Skeletal muscle tissue (tissue), 4 donors: ENCODE results near the gene PLCD4. TPM values are rescaled to one million over a fixed set of nuclear protein-coding genes. Genes with fewer than 3 reads are reported as not detected.

ENCODE experiments used
- H3K27ac ChIP-seq: one replicate; pipeline ENCODE4 v1.7.0; 2013; ENCODE audit warnings: mild to moderate bottlenecking, low read depth, low read length, inconsistent platforms
- H3K27me3 ChIP-seq, 3 donors: one replicate each; pipeline ENCODE4 v1.7.0; 2013; ENCODE audit warnings: low read length in 3 of 3; ENCODE audit not compliant: control insufficient read depth in 3 of 3, insufficient read depth in 3 of 3
- H3K36me3 ChIP-seq, 3 donors: one replicate each; pipeline ENCODE4 v1.7.0; 2013; ENCODE audit warnings: low read length in 3 of 3; ENCODE audit not compliant: control insufficient read depth in 3 of 3, insufficient read depth in 3 of 3
- H3K4me1 ChIP-seq, 3 donors: one replicate each; pipeline ENCODE4 v1.7.0; 2013; ENCODE audit warnings: low read length in 3 of 3, mild to moderate bottlenecking in 3 of 3; ENCODE audit not compliant: control insufficient read depth in 3 of 3, insufficient read depth in 3 of 3
- H3K4me3 ChIP-seq, 3 donors: one replicate each; pipeline ENCODE4 v1.7.0; 2013; ENCODE audit warnings: low read length in 3 of 3
- H3K9ac ChIP-seq, 3 donors: one replicate each; pipeline ENCODE4 v1.7.0; 2013; ENCODE audit warnings: low read length in 3 of 3, mild to moderate bottlenecking in 3 of 3, moderate library complexity in 2 of 3, low read depth in 1 of 3
- H3K9me3 ChIP-seq, 3 donors: one replicate each; pipeline ENCODE4 v1.7.0; 2013; ENCODE audit warnings: low read length in 3 of 3; ENCODE audit not compliant: control insufficient read depth in 3 of 3
- total RNA-seq: library from RNA; depleted of rRNA; stranded (reverse); fragments of >200 nt; gene quantifications from one replicate; pipeline ENCODE4 v1.2.3, GENCODE V29; 2014
- donor health status: Osteomylitis.

The PLCD4 gene
- total RNA-seq, 1 donor from 2014 or later: 27.7 TPM

GRCh38 chr2:218570850-218571249 is 36.8 kb upstream of the PLCD4 start:
- Histone ChIP-seq H3K4me1 (peaks cover 27 to 42% (median 36%) of the 10 kb centered on the region in 3 donors), H3K4me3 (peak overlapping the region in 2 of 3 donors; percentile 55 to 91), H3K27ac (peak overlapping the region; percentile 98), H3K36me3 (peaks cover 0 to 9% (median 3%) of the 10 kb centered on the region in 3 donors), H3K9ac (peak overlapping the region; percentile 88 to 97 (median 94)), H3K9me3 (no peaks in the 10 kb centered on the region), H3K27me3 (no peaks in the 10 kb centered on the region)

- Histone ChIP-seq H3K4me3 (no peak overlapping the region), H3K9me3 (no peaks in the 10 kb centered on the region), H3K4me1 (peaks cover 15 to 31% (median 24%) of the 10 kb centered on the region in 3 donors), H3K9ac (peak overlapping the region in 1 of 3 donors; percentile 36), H3K27ac (peak overlapping the region; percentile 97), H3K36me3 (peaks cover 4 to 16% (median 10%) of the 10 kb centered on the region in 3 donors), H3K27me3 (no peaks in the 10 kb centered on the region)
These were observed 30.8 kb upstream of the PLCD4 start for GRCh38 chr2:218576854-218577253.

- peak overlapping the region; percentile 37 to 68 (median 46) for H3K9ac ChIP-seq
- peaks cover 4 to 17% (median 13%) of the 10 kb centered on the region in 3 donors for H3K36me3 ChIP-seq
- H3K27me3 ChIP-seq: no peaks in the 10 kb centered on the region
- H3K4me1 ChIP-seq: peaks cover 15 to 31% (median 24%) of the 10 kb centered on the region in 3 donors
- peak overlapping the region; percentile 97 for H3K27ac ChIP-seq
- H3K9me3 ChIP-seq: no peaks in the 10 kb centered on the region
- H3K4me3 ChIP-seq: peak overlapping the region in 2 of 3 donors; percentile 29 to 52
These were observed 30.0 kb upstream of the PLCD4 start for GRCh38 chr2:218577482-218578220.

- no peaks in the 10 kb centered on the region for H3K27me3 ChIP-seq
- H3K36me3 ChIP-seq: peaks cover 6 to 23% (median 19%) of the 10 kb centered on the region in 3 donors
- H3K4me3 ChIP-seq: no peak overlapping the region
- H3K4me1 ChIP-seq: peaks cover 15 to 31% (median 22%) of the 10 kb centered on the region in 3 donors
- peak overlapping the region; percentile 97 for H3K27ac ChIP-seq
- H3K9me3 ChIP-seq: no peaks in the 10 kb centered on the region
- H3K9ac ChIP-seq: peak overlapping the region; percentile 37 to 68 (median 46)
These were observed 29.3 kb upstream of the PLCD4 start for GRCh38 chr2:218578272-218578877.

GRCh38 chr2:218582076-218582475 is 25.6 kb upstream of the PLCD4 start:
- Histone ChIP-seq H3K9me3 (no peaks in the 10 kb centered on the region), H3K4me1 (peaks cover 8 to 17% (median 16%) of the 10 kb centered on the region in 3 donors), H3K27ac (no peak overlapping the region), H3K36me3 (peaks cover 16 to 38% (median 31%) of the 10 kb centered on the region in 3 donors), H3K4me3 (no peak overlapping the region), H3K9ac (no peak overlapping the region), H3K27me3 (no peaks in the 10 kb centered on the region)

- H3K36me3 ChIP-seq: peaks cover 18 to 47% (median 34%) of the 10 kb centered on the region in 3 donors
- no peaks in the 10 kb centered on the region for H3K9me3 ChIP-seq
- no peak overlapping the region for H3K4me3 ChIP-seq
- H3K9ac ChIP-seq: no peak overlapping the region
- H3K4me1 ChIP-seq: no peaks in the 10 kb centered on the region
- H3K27ac ChIP-seq: no peak overlapping the region
- H3K27me3 ChIP-seq: no peaks in the 10 kb centered on the region
These were observed 23.5 kb upstream of the PLCD4 start for GRCh38 chr2:218583983-218584850.

- Histone ChIP-seq H3K9me3 (no peaks in the 10 kb centered on the region), H3K27ac (no peak overlapping the region), H3K36me3 (peaks cover 28 to 58% (median 48%) of the 10 kb centered on the region in 3 donors), H3K27me3 (no peaks in the 10 kb centered on the region), H3K9ac (no peak overlapping the region), H3K4me1 (no peaks in the 10 kb centered on the region), H3K4me3 (no peak overlapping the region)
These were observed 22.2 kb upstream of the PLCD4 start for GRCh38 chr2:218585541-218585940.

- Histone ChIP-seq H3K27me3 (no peaks in the 10 kb centered on the region), H3K9ac (peak overlapping the region in 2 of 3 donors; percentile 43 to 46), H3K9me3 (no peaks in the 10 kb centered on the region), H3K27ac (peak overlapping the region; percentile 92), H3K4me3 (peak overlapping the region in 2 of 3 donors; percentile 9 to 27), H3K36me3 (peaks cover 0 to 3% (median 0%) of the 10 kb centered on the region in 3 donors), H3K4me1 (peaks cover 16 to 38% (median 27%) of the 10 kb centered on the region in 3 donors)
These were observed 2.3 kb upstream of the PLCD4 start for GRCh38 chr2:218605432-218605831.

- Histone ChIP-seq H3K4me3 (no peak overlapping the region), H3K4me1 (peaks cover 11 to 24% (median 12%) of the 10 kb centered on the region in 3 donors), H3K27ac (no peak overlapping the region), H3K27me3 (no peaks in the 10 kb centered on the region), H3K9me3 (no peaks in the 10 kb centered on the region), H3K9ac (no peak overlapping the region), H3K36me3 (peaks cover 12 to 35% (median 14%) of the 10 kb centered on the region in 3 donors)
These were observed 8.2 kb downstream of the PLCD4 start for GRCh38 chr2:218615868-218616315.
